Parathyroid adenoma (tissue), 2 donors: ENCODE data around the gene SS18.

Experiments
- H2AFZ ChIP-seq: fragments of 300-600 bp; sonication (generic); one replicate; pipeline ENCODE4 v1.7.0; 2017; ENCODE audit warnings: antibody characterized with exemption, mild to moderate bottlenecking
- H3K27ac ChIP-seq: fragments of 300-600 bp; sonication (generic); one replicate; pipeline ENCODE4 v1.7.0; 2017
- H3K27me3 ChIP-seq: fragments of 300-600 bp; sonication (generic); one replicate; pipeline ENCODE4 v1.7.0; 2017; ENCODE audit warnings: low read length; ENCODE audit not compliant: control insufficient read depth, insufficient read depth
- H3K36me3 ChIP-seq: fragments of 300-600 bp; sonication (generic); one replicate; pipeline ENCODE4 v1.7.0; 2017; ENCODE audit warnings: low read length; ENCODE audit not compliant: control insufficient read depth, insufficient read depth
- H3K4me1 ChIP-seq: fragments of 300-600 bp; sonication (generic); one replicate; pipeline ENCODE4 v1.7.0; 2017; ENCODE audit warnings: control low read depth
- H3K4me2 ChIP-seq: fragments of 300-600 bp; sonication (generic); one replicate; pipeline ENCODE4 v1.7.0; 2017; ENCODE audit warnings: low read length
- H3K4me3 ChIP-seq: fragments of 300-600 bp; sonication (generic); one replicate; pipeline ENCODE4 v1.7.0; 2017; ENCODE audit warnings: low read depth, low read length
- H3K79me2 ChIP-seq: fragments of 300-600 bp; sonication (generic); one replicate; pipeline ENCODE4 v1.7.0; 2017; ENCODE audit warnings: control low read depth
- H3K9ac ChIP-seq: fragments of 300-600 bp; sonication (generic); one replicate; pipeline ENCODE4 v1.7.0; 2017; ENCODE audit warnings: mild to moderate bottlenecking
- H3K9me3 ChIP-seq: fragments of 300-600 bp; sonication (generic); one replicate; pipeline ENCODE4 v1.7.0; 2017; ENCODE audit warnings: low read length; ENCODE audit not compliant: control insufficient read depth
- CTCF ChIP-seq: fragments of 300-600 bp; sonication (generic); IDR thresholded peaks from one replicate; pipeline ENCODE4 v1.7.0; 2017; ENCODE audit warnings: antibody characterized with exemption, mild to moderate bottlenecking
- donor health status: primary hyperparathyroidism.

Gene SS18

DNA sequence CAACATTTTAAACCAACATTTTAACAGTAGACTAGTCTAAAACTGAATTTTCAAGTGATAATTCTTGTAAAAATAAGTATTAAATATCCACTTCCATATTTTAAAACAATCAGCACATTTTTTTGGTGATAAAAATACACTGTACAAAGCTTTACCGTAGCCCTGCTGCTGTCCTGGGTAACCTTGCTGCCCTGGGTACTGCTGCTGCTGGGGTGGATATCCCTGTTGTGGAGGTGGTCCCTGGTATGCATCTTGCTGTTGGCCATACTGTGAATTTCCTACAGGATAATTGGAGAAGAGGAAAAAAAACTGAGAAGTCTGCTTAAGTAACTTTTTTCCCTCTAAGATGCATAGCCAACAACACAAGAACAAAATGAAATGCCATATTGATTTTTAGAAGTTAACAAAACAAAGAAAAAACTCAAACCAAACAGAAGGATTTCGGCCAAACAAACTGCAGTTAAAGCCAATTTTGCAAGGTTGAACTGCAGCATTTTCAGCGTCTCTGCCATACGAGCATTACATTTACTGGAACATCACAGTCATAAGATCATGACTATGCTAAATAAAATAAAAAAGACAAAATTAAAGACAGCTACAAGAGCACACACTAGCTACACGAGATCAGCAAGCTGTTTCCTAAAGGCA lies 55.4 kb downstream of the SS18 start:
- Histone ChIP-seq H3K36me3 (no peaks in the 10 kb centered on the region), H3K27ac (no peak overlapping the region), H3K4me2 (no peak overlapping the region), H3K4me1 (no peaks in the 10 kb centered on the region), H3K4me3 (no peak overlapping the region), H2AFZ (no peak overlapping the region), H3K9ac (no peak overlapping the region), H3K9me3 (no peaks in the 10 kb centered on the region), H3K79me2 (no peaks in the 10 kb centered on the region), H3K27me3 (no peaks in the 10 kb centered on the region)
- TF ChIP-seq CTCF: no peak

- no peak overlapping the region for H3K27ac ChIP-seq
Measured at GRCh38 chr18:26022585-26022984, 67.8 kb downstream of the SS18 start.

DNA sequence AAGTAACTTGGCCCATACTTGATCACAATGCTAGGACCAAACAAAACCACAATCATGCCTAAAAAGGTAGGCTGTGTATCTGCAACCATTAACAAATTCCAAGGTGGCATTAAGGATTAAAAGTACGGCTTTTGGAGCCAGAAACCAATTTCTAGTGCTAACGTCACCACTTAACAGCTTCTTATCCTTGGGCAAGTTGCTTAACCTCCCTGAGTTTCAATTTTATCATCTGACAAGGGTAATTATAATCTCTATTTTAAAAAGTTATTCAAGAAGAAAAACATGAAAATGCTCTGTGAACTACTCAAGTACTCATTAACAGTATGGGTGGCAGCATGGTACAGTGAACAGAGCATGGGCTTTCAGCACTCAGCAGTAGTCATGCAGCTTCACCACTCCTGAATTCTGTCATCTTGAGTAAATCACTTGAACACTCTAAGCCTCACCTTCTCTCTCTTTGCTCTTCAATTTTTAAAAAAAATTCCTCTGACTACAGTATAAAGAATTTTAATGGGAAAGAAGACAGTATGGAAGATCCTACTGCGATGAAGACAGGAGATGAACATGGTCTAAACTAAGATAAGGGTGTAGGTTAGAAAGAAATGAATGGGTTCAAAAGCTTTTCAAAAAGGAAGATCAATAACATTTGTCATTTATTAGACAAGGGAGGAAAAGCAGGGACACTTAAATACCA lies 69.2 kb downstream of the SS18 start:
- TF ChIP-seq CTCF: no peak
- Histone ChIP-seq H3K9me3 (no peaks in the 10 kb centered on the region), H3K36me3 (peaks cover 9% of the 10 kb centered on the region), H3K27me3 (no peaks in the 10 kb centered on the region), H3K4me2 (no peak overlapping the region), H2AFZ (no peak overlapping the region), H3K79me2 (no peaks in the 10 kb centered on the region), H3K4me1 (no peaks in the 10 kb centered on the region), H3K27ac (no peak overlapping the region), H3K9ac (no peak overlapping the region), H3K4me3 (no peak overlapping the region)

More at GRCh38 chr18:26022585-26022984, 67.8 kb downstream of the SS18 start:
- H3K27me3 ChIP-seq: no peaks in the 10 kb centered on the region
- no peak overlapping the region for H3K4me3 ChIP-seq
- H3K4me1 ChIP-seq: no peaks in the 10 kb centered on the region
- H3K36me3 ChIP-seq: no peaks in the 10 kb centered on the region
- no peaks in the 10 kb centered on the region for H3K9me3 ChIP-seq
- H3K4me2 ChIP-seq: no peak overlapping the region
- H2AFZ ChIP-seq: no peak overlapping the region
- no peak for TF ChIP-seq CTCF
- no peak overlapping the region for H3K9ac ChIP-seq
- no peaks in the 10 kb centered on the region for H3K79me2 ChIP-seq

DNA sequence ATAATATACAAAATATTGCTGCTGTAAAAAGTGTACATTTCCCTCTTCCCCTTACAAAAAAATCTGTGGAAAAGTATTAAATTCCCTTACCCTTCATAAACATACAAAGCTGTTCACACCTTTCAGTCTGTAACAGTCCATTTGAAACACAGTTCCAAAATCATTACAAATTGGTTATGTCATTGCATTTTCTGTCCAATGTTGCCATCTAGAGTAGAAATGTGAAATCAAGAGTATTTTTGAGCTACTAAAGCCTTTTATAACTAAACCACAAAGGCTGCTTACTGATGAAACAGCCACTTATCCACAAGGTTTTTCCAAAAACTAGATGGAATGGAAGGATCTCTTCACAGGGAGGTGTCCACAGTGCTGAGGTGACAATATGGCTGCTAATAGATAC lies 72.5 kb downstream of the SS18 start:
- H3K4me2 ChIP-seq: no peak overlapping the region
- H3K36me3 ChIP-seq: peaks cover 9% of the 10 kb centered on the region
- TF ChIP-seq CTCF: no peak

GRCh38 chr18:26014462-26014861 lies 76.0 kb downstream of the SS18 start:
- H3K79me2 ChIP-seq: no peaks in the 10 kb centered on the region
- H3K4me1 ChIP-seq: no peaks in the 10 kb centered on the region
- TF ChIP-seq CTCF: no peak
- no peaks in the 10 kb centered on the region for H3K9me3 ChIP-seq
- no peak overlapping the region for H2AFZ ChIP-seq
- no peaks in the 10 kb centered on the region for H3K27me3 ChIP-seq
- peaks cover 9% of the 10 kb centered on the region for H3K36me3 ChIP-seq
- no peak overlapping the region for H3K4me3 ChIP-seq
- no peak overlapping the region for H3K27ac ChIP-seq
- H3K9ac ChIP-seq: no peak overlapping the region
- H3K4me2 ChIP-seq: no peak overlapping the region

More for the DNA sequence above, 72.5 kb downstream of the SS18 start:
- H3K9me3 ChIP-seq: no peaks in the 10 kb centered on the region
- no peaks in the 10 kb centered on the region for H3K27me3 ChIP-seq
- H3K4me3 ChIP-seq: no peak overlapping the region
- no peak overlapping the region for H3K9ac ChIP-seq
- no peak overlapping the region for H3K27ac ChIP-seq
- H3K79me2 ChIP-seq: no peaks in the 10 kb centered on the region
- H2AFZ ChIP-seq: no peak overlapping the region
- no peaks in the 10 kb centered on the region for H3K4me1 ChIP-seq
